WTC11 (cell line): ENCODE measurements around the gene TBPL2.

Experiments
- ATF2 ChIP-seq: sonication (generic); formaldehyde crosslinking; IDR thresholded peaks from 2 replicates; pipeline ENCODE4 v1.8.1; 2022; ENCODE audit warnings: low read depth, missing genetic modification reagents, borderline replicate concordance
- ATF3 ChIP-seq: sonication (generic); formaldehyde crosslinking; conservative IDR thresholded peaks from 2 replicates; pipeline ENCODE4 v1.8.1; 2022; ENCODE audit warnings: mild to moderate bottlenecking, missing genetic modification reagents
- CBFB ChIP-seq: sonication (generic); formaldehyde crosslinking; IDR thresholded peaks from 2 replicates; pipeline ENCODE4 v1.8.1; 2022; ENCODE audit warnings: mild to moderate bottlenecking, low read depth, missing genetic modification reagents
- CTCF ChIP-seq: fragments of 200-600 bp; IDR thresholded peaks from 2 replicates; pipeline ENCODE4 v1.8.0; 2022; ENCODE audit warnings: antibody characterized with exemption
- E2F1 ChIP-seq: sonication (generic); formaldehyde crosslinking; IDR thresholded peaks from 2 replicates; pipeline ENCODE4 v1.8.0; 2022; ENCODE audit warnings: mild to moderate bottlenecking, missing genetic modification reagents
- IRF1 ChIP-seq: sonication (generic); formaldehyde crosslinking; IDR thresholded peaks from 2 replicates; pipeline ENCODE4 v1.8.0; 2023; ENCODE audit warnings: missing genetic modification reagents
- MAX ChIP-seq: sonication (generic); formaldehyde crosslinking; IDR thresholded peaks from 2 replicates; pipeline ENCODE4 v1.8.0; 2022; ENCODE audit warnings: mild to moderate bottlenecking, missing genetic modification reagents
- NFATC4 ChIP-seq: fragments of 250-450 bp; sonication (Bioruptor Pico); IDR thresholded peaks from 2 replicates; pipeline ENCODE4 v1.9.0; 2021; ENCODE audit warnings: mild to moderate bottlenecking
- NR3C1 ChIP-seq: sonication (generic); formaldehyde crosslinking; conservative IDR thresholded peaks from 2 replicates; pipeline ENCODE4 v1.8.1; 2023; ENCODE audit warnings: low read depth, mild to moderate bottlenecking, missing genetic modification reagents
- SMAD3 ChIP-seq: sonication (generic); formaldehyde crosslinking; IDR thresholded peaks from 2 replicates; pipeline ENCODE4 v1.8.0; 2022; ENCODE audit warnings: missing genetic modification reagents, mild to moderate bottlenecking, borderline replicate concordance
- STAT6 ChIP-seq: sonication (generic); formaldehyde crosslinking; conservative IDR thresholded peaks from 2 replicates; pipeline ENCODE4 v1.8.1; 2023; ENCODE audit warnings: mild to moderate bottlenecking, low read depth, missing genetic modification reagents, moderate library complexity
- USF2 ChIP-seq: sonication (generic); formaldehyde crosslinking; IDR thresholded peaks from 2 replicates; pipeline ENCODE4 v1.8.1; 2023; ENCODE audit warnings: mild to moderate bottlenecking, missing genetic modification reagents, moderate library complexity
- ZNF512 ChIP-seq: sonication (generic); formaldehyde crosslinking; IDR thresholded peaks from 2 replicates; pipeline ENCODE4 v1.8.1; 2022; ENCODE audit warnings: missing genetic modification reagents, borderline replicate concordance

- TF ChIP-seq E2F1 (CRISPR knock-in tag) (no peak), CTCF (no peak), MAX (CRISPR knock-in tag) (no peak), ZNF512 (CRISPR knock-in tag) (no peak), ATF3 (no peak), NR3C1 (no peak), IRF1 (CRISPR knock-in tag) (no peak), USF2 (CRISPR knock-in tag) (no peak), SMAD3 (CRISPR knock-in tag) (no peak), ATF2 (no peak), STAT6 (no peak), CBFB (CRISPR knock-in tag) (no peak), NFATC4 (no peak)
Measured at GRCh38 chr14:55450539-55450938, 10.1 kb upstream of the TBPL2 start.
